HUDEP-2 (cell line): Measurements from ENCODE around the gene SLCO1B1.

Experiments used
- DNase-seq, 76 experiments: peaks; one replicate each; lab custom pipeline; 2025; ENCODE audit not compliant: unreplicated experiment in 76 of 76; lab: John Stamatoyannopoulos, UW

SLCO1B1 gene

DNA sequence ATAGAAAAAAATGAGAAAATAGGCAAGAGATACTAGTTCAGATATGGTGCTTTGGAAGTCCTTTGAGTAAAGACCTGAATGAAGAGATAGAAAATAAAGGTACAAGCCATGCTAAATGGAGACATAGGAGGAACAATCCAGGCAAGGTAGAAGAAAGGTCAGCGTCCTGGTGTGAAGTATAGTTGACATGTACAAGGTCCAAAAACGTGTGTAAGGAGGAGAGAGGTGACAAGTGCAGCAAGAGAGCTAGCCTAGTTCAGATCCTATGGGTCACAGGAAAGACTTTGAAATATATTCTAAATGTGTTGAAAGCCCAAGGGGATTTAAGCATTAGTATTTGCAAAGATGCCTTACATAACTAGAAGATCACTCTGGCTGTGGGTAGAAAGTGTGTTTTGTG is 88.2 kb downstream of the SLCO1B1 start:
- no peak for DNase-seq

DNA sequence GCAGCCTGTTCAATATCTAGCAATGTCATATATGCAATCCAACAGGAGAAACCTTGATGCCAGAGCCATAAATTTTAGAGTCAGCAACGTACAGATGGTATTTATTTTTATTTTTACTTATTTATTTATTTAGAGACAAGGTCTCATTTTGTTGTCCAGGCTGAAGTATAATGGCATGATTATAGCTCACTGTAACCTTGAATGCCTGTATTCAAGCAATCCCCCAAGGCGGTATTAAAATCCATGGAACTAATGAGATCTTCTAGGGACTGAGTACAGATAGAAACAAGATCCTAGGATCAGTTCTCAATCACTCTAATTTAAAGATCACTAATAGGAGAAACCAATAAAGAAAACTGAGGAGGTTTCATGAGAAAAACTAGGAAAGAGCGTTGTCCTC is 89.3 kb downstream of the SLCO1B1 start:
- no peak for DNase-seq

- DNase-seq: no peak
These were observed 90.1 kb downstream of the SLCO1B1 start for GRCh38 chr12:21221072-21221471.

DNA sequence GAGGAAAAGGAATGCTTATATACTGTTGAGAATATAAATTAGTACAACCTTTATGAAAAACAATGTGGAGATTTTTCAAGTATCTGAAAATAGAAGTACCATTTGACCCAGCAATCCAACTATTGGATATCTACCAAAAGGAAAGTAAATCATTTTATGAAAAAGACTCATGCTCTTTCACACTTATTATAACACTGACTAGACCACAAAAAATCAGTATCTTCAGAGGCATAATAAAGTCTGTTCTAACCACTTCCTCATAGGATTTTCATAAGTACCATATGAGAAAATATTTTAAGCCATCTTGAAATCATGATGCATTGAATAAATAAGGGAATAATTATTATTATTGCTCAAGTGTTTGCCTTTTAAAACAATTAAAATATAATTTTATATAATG is 90.8 kb downstream of the SLCO1B1 start:
- DNase-seq: no peak

- no peak for DNase-seq
These were observed 92.9 kb downstream of the SLCO1B1 start for GRCh38 chr12:21223930-21224329.

DNA sequence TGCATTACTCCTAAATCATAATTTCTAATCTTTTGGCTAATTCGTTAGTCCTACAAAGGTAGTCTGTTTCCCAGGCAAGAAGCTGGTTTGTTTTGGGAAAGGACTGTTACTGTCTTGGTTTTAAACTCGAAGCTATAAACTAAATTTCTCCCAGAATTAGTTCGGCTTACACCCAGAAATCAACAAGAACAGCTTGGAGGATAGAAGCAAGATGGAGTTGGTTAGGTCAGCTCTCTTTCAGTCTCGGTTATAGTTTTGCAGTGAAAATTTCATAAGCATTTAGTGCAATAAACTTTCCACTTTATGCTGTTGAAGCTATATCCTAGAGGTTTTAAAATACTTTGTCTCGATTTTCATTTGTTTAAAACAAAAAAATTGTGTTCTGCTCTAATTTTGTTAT is 103.4 kb downstream of the SLCO1B1 start:
- no peak for DNase-seq

DNA sequence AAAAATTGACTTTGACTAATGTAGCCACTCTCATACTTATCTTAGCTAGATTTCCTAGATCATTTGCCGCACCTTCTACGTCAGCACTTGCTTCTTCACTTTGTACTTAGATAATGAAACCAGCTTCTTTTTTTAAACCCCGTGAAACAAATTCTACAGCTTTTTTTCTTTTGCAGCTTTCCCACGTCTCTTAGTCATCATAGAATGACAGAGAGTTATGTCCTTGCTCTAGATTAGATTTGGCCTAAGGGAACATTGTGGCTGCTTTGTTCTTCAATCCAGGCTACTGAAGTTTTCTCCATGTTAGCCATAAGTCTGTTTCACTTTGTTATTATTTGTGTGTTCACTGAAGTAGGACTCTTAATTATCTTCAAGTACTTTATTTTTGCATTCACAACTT is 108.9 kb downstream of the SLCO1B1 start:
- DNase-seq: no peak

DNA sequence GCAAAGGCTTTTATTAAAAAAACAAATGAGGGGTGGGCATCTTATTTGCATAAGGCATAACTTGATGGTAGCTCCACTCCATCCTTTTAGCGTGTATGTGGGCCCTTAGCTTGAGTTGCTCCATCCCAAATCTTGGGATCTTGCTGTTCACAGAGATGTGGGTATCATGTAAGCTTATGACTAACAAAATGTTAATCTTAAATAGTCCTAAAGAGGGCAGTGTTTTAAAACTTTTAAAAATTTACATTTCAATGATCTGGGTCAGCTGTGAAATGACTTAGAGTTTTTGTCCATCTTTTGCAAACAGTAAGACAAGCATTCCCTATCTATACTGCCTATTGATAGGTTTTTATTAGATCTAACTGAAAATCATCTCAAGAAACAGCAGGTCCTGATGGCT is 117.7 kb downstream of the SLCO1B1 start:
- DNase-seq: no peak

- no peak for DNase-seq
These were observed 121.1 kb downstream of the SLCO1B1 start for GRCh38 chr12:21252070-21252469.

- no peak for DNase-seq
These were observed 126.2 kb downstream of the SLCO1B1 start for GRCh38 chr12:21257172-21257571.

GRCh38 chr12:21264232-21264631 is 133.2 kb downstream of the SLCO1B1 start:
- DNase-seq: no peak

GRCh38 chr12:21265932-21266331 is 134.9 kb downstream of the SLCO1B1 start:
- DNase-seq: no peak

DNA sequence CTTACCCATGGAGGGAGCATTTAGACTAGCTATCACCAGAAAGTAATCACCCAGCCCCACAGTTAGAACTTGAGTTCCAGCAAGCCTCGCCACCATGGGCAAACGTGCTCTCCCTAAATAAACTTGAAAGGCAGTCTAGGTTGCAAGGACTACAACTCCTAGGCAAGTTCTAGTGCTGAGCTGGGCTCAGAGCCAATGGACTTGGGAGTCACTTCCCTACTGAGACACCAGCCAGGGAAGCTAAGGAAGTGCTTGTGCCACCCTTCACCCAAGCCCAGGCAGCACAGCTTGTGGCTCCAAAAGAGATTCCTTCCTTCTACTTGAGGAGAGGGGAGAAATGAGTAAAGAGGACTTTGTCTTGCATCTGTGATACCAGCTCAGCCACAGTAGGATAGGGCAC is 145.8 kb downstream of the SLCO1B1 start:
- no peak for DNase-seq
